Adipocyte (in vitro differentiated cells): ENCODE data around the gene DNAH14.
"Not testable (repeated sequence)": the region's sequence is repeated elsewhere in the genome, so short reads cannot be mapped to it uniquely, and the experiment has no call there.

ENCODE experiments used
- DNase-seq: peaks from one replicate; pipeline ENCODE4 v3.0.0-alpha.2; 2015; ENCODE audit warnings: low read depth
- H3K27me3 ChIP-seq: replicated peaks from 2 replicates; pipeline ENCODE4 v1.7.0; 2013; ENCODE audit warnings: mild to moderate bottlenecking, low read length, moderate library complexity; ENCODE audit not compliant: control insufficient read depth, insufficient read depth
- H3K36me3 ChIP-seq: 2 replicates; pipeline ENCODE4 v1.7.0; 2013; ENCODE audit warnings: low read length, mild to moderate bottlenecking, moderate library complexity; ENCODE audit not compliant: control insufficient read depth, insufficient read depth, severe bottlenecking
- H3K4me1 ChIP-seq: 2 replicates; pipeline ENCODE4 v1.7.0; 2013; ENCODE audit warnings: mild to moderate bottlenecking, low read length, moderate library complexity; ENCODE audit not compliant: control insufficient read depth, insufficient read depth
- H3K4me3 ChIP-seq: 2 replicates; pipeline ENCODE4 v1.7.0; 2013; ENCODE audit warnings: mild to moderate bottlenecking, low read length, moderate library complexity
- H3K9ac ChIP-seq: 2 replicates; pipeline ENCODE4 v1.7.0; 2013; ENCODE audit warnings: mild to moderate bottlenecking, low read length, moderate library complexity
- H3K9me3 ChIP-seq: 2 replicates; pipeline ENCODE4 v1.7.0; 2013; ENCODE audit warnings: mild to moderate bottlenecking, low read length, moderate library complexity; ENCODE audit not compliant: control insufficient read depth

DNAH14 gene

DNA sequence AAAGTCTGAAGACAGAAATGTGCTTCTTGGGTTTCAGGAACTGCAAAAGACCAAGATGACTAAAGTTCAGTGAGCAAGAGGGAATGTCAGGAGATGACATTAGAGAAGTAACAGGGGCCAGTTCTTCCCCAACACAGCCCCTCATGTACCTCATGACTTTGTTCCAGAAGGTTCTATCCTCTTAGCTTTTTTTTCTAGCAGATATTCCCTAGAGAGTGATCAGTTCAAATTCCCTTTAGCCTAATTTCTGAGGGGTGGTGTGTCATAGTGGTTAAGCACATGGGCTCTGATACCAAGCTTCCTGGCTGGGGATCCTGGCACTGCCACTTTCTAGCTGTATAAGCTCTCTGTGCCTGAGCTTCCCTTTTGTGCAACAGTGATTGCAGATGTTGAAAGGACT is 390.4 kb downstream of the DNAH14 start:
- no peaks in the 10 kb centered on the region for H3K9me3 ChIP-seq
- no peaks in the 10 kb centered on the region for H3K27me3 ChIP-seq
- H3K4me1 ChIP-seq, result peaks cover 16% of the 10 kb centered on the region
- no peak for DNase-seq
- peak overlapping the region; percentile 19 for H3K9ac ChIP-seq
- H3K4me3 ChIP-seq, result no peak overlapping the region
- H3K36me3 ChIP-seq, result no peaks in the 10 kb centered on the region

GRCh38 chr1:225321784-225322183 is 392.3 kb downstream of the DNAH14 start:
- H3K9me3 ChIP-seq, result no peaks in the 10 kb centered on the region
- H3K4me1 ChIP-seq, result peaks cover 16% of the 10 kb centered on the region
- no peak overlapping the region for H3K4me3 ChIP-seq
- no peaks in the 10 kb centered on the region for H3K36me3 ChIP-seq
- no peak overlapping the region for H3K9ac ChIP-seq
- DNase-seq, result no peak
- H3K27me3 ChIP-seq, result no peaks in the 10 kb centered on the region

DNA sequence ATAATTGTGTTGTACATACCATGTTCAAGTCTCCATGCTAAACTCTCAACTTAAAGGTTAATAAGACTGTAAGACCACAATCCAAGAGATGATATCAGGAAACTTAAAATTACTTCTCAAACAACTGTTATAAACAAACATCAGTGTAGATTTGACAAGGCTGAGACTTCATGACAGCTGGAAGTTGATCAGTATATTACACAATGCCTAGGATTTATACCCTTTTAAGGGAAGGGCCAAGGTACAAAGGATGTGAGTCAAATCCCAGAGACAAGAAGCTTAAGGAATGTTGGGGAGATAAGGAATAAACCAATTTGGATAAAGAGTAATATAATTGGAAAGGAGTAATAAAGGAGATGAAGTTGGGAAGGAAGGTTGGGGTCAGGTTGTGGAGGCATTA is 399.6 kb downstream of the DNAH14 start:
- no peaks in the 10 kb centered on the region for H3K27me3 ChIP-seq
- no peak overlapping the region for H3K4me3 ChIP-seq
- H3K9me3 ChIP-seq, result no peaks in the 10 kb centered on the region
- no peak for DNase-seq
- H3K36me3 ChIP-seq, result no peaks in the 10 kb centered on the region
- H3K4me1 ChIP-seq, result no peaks in the 10 kb centered on the region
- no peak overlapping the region for H3K9ac ChIP-seq

- not testable (repeated sequence) for H3K9ac ChIP-seq, H3K4me1 ChIP-seq, H3K9me3 ChIP-seq, H3K4me3 ChIP-seq, H3K36me3 ChIP-seq, DNase-seq, H3K27me3 ChIP-seq
These were observed 400.5 kb downstream of the DNAH14 start for GRCh38 chr1:225329996-225330395.

DNA sequence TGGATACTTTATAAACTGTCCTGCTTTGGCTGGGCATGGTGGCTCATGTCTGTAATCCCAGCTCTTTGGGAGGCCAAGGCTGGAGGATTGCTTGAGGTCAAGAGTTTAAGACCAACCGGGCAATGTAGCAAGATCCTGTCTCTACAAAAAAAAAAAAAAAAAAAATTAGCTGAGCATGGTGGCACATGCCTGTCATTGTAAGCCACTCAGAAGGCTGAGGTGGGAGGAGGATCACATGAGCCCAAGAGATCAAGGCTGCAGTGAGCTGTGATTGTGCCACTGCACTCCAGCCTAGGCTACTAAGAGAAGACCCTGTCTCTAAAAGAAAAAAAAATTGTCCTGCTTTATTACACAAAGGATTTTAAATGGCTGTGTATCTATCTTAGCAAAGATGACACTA is 403.2 kb downstream of the DNAH14 start:
- Histone ChIP-seq H3K9ac (no peak overlapping the region), H3K4me1 (no peaks in the 10 kb centered on the region), H3K4me3 (no peak overlapping the region), H3K27me3 (no peaks in the 10 kb centered on the region), H3K9me3 (no peaks in the 10 kb centered on the region), H3K36me3 (no peaks in the 10 kb centered on the region)
- DNase-seq, result no peak

GRCh38 chr1:225335098-225335778 is 405.8 kb downstream of the DNAH14 start:
- not testable (repeated sequence) for DNase-seq, H3K4me1 ChIP-seq, H3K9me3 ChIP-seq, H3K27me3 ChIP-seq, H3K36me3 ChIP-seq, H3K9ac ChIP-seq, H3K4me3 ChIP-seq

DNA sequence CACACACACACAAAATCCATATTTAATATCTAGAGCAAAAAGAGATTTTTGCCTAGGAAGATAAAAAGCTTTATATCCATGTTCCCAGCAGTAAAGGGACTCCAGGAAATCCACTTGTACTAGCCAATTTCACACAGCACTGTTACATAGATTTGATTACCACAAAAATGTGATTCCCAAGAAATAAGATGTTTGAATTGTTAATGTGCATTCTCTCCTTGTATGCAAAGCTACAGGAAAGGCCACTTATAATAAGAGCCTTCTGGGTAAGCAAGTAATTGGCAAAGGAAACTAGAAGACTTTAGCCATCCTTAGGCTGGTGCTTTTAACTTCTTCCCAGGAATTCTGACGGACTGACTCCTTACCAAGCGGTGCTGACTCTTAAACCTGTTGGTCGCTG is 409.1 kb downstream of the DNAH14 start:
- no peak overlapping the region for H3K4me3 ChIP-seq
- DNase-seq, result no peak

DNA sequence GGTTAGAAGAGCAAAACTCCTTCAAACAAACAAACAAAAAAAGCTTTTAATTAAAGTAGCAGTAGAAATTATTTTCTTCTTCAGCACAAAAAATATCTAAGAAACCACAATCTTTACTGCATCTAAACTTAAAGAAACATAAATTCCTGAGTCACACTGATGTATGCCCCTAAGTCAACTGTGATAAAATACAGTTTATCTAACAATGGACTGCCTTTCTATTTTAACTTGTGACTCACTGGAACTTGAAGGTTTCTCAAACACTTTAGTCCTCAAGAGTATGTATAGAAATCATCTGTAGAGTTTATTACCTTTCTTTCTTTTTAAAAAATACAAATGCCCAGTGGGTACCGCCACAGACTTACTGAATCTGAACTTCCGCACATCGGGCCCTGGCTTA is 412.2 kb downstream of the DNAH14 start:
- H3K9ac ChIP-seq, result no peak overlapping the region
- no peak for DNase-seq
- H3K27me3 ChIP-seq, result peaks cover 3% of the 10 kb centered on the region
- no peaks in the 10 kb centered on the region for H3K4me1 ChIP-seq
- H3K4me3 ChIP-seq, result no peak overlapping the region
- H3K9me3 ChIP-seq, result no peaks in the 10 kb centered on the region
- no peaks in the 10 kb centered on the region for H3K36me3 ChIP-seq

More for the DNA sequence above, 409.1 kb downstream of the DNAH14 start:
- no peak overlapping the region for H3K9ac ChIP-seq
- H3K9me3 ChIP-seq, result no peaks in the 10 kb centered on the region
- H3K27me3 ChIP-seq, result peaks cover 3% of the 10 kb centered on the region
- H3K36me3 ChIP-seq, result no peaks in the 10 kb centered on the region
- no peaks in the 10 kb centered on the region for H3K4me1 ChIP-seq

GRCh38 chr1:225342695-225343094 is 413.2 kb downstream of the DNAH14 start:
- Histone ChIP-seq H3K9ac (no peak overlapping the region), H3K9me3 (no peaks in the 10 kb centered on the region), H3K36me3 (no peaks in the 10 kb centered on the region), H3K4me1 (no peaks in the 10 kb centered on the region), H3K27me3 (peaks cover 3% of the 10 kb centered on the region), H3K4me3 (no peak overlapping the region)
- no peak for DNase-seq

DNA sequence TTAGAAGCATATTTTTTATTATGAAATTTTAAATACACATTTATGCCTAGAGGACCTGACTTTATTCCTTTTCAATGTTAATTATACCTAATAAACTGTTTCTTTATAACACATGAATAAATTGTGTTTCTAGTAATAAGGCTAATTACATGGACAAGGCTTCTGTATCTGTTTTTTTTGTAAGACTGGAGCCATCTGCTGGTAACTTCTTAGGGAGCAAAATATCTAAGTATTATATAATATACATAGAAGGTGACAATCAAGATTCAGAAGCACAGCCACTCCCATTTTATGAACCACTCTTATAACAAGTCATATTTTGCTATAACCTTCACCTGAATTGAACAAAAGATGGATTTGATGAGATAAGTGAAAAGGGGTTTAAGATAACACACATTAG is 414.1 kb downstream of the DNAH14 start:
- DNase-seq, result no peak
- Histone ChIP-seq H3K4me1 (no peaks in the 10 kb centered on the region), H3K9ac (no peak overlapping the region)

DNA sequence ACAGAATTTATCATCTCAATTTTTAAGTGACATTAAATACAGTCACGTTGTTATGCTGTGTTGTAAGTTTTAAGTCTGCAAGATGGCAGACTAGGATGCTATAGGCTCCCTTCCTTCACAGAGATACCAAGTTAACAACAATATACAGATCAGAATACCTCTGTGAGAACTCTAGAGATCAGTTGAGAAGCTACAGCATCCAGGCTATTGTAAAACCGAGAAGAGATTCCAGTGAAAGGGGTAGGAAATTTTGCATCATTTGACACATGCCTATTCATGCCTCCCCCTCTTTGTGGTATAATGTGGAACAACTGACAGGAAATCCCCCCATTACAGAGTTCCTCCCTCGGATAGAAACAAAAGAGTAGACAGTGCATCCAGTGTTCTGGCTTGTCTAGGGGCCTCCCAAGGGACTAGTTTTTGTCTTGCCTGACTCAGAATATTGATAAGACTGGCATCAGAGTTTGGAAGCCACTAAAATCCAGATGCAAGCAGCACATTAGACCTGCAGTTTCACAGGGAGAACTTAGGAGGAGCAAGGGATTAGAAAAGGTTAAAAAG is 417.7 kb downstream of the DNAH14 start:
- no peak overlapping the region for H3K9ac ChIP-seq
- no peak overlapping the region for H3K4me3 ChIP-seq
- H3K9me3 ChIP-seq, result no peaks in the 10 kb centered on the region
- no peak for DNase-seq
- peaks cover 3% of the 10 kb centered on the region for H3K27me3 ChIP-seq
- no peaks in the 10 kb centered on the region for H3K36me3 ChIP-seq
- no peaks in the 10 kb centered on the region for H3K4me1 ChIP-seq

More for the DNA sequence above, 414.1 kb downstream of the DNAH14 start:
- Histone ChIP-seq H3K9me3 (no peaks in the 10 kb centered on the region), H3K4me3 (no peak overlapping the region), H3K36me3 (no peaks in the 10 kb centered on the region), H3K27me3 (peaks cover 3% of the 10 kb centered on the region)

DNA sequence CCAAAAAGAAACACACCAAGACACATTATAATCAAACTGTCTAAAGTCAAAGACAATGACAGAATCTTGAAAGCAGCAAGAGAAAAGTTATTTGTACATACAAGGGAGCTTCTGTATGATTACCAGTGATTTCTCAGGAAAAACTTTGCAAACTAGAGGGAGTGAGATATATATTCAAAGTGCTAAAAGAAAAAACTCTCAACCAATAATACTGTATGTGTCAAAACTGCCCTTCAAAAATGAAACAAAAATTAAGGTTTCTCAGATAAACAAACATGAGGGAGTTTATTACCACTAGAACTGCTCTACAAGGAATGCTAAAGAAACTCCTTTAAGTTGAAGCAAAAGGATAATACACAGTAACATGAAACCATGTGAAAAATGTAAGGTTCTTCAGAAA is 418.9 kb downstream of the DNAH14 start:
- Histone ChIP-seq H3K4me3 (no peak overlapping the region), H3K9me3 (no peaks in the 10 kb centered on the region), H3K9ac (no peak overlapping the region), H3K4me1 (no peaks in the 10 kb centered on the region), H3K27me3 (no peaks in the 10 kb centered on the region), H3K36me3 (no peaks in the 10 kb centered on the region)
- no peak for DNase-seq
